Posterior cingulate gyrus (tissue), 11 donors: Measurements from ENCODE around the gene SUSD5.
"Not testable (repeated sequence)": the region's sequence is repeated elsewhere in the genome, so short reads cannot be mapped to it uniquely, and the experiment has no call there.

Source experiments
- DNase-seq, 10 donors: peaks; one replicate each; pipeline versions ENCODE4 v3.0.0 to v3.0.0-alpha.2; 2020 to 2021; ENCODE audit warnings: mixed read lengths in 3 of 10
- intact Hi-C: fragments of 100-400 bp; cut with DNase I; formaldehyde crosslinking; loops from one replicate; pipeline ENCODE4 v1.15.1; 2023

Gene SUSD5

GRCh38 chr3:33124638-33125037, 94.0 kb downstream of the SUSD5 start:
- no peak for DNase-seq
- intact Hi-C loops: no loop called here

- no peak for DNase-seq
- intact Hi-C loops: no loop called here
Measured at GRCh38 chr3:33122991-33123390, 95.6 kb downstream of the SUSD5 start.

GRCh38 chr3:33119891-33120290, 98.7 kb downstream of the SUSD5 start:
- intact Hi-C loops: no loop called here
- no peak for DNase-seq

GRCh38 chr3:33117461-33117860, 101.1 kb downstream of the SUSD5 start:
- intact Hi-C loops: no loop called here
- peak in 1 of 10 donors; percentile 55 for DNase-seq

- peak in 7 of 10 donors; percentile 39 to 91 (median 57) for DNase-seq
- intact Hi-C loops: no loop called here
Measured at GRCh38 chr3:33115024-33115768, 103.4 kb downstream of the SUSD5 start.

- intact Hi-C loops: no loop called here
- no peak for DNase-seq
Measured at GRCh38 chr3:33114622-33115023, 104.0 kb downstream of the SUSD5 start.

- DNase-seq: peak; percentile 78 to 98 (median 90)
- intact Hi-C loops: loop anchor here (2.0 kb wide), 1 partner anchor 17 kb away; the partner anchor contains the start of genes GLB1 and TMPPE
Measured at GRCh38 chr3:33113772-33114621, 104.6 kb downstream of the SUSD5 start, which contains the start of gene CRTAP. Gene CRTAP, plus strand, starts transcription at chr3:33114014. Its CDS starts 64 bp downstream, at chr3:33114078.

GRCh38 chr3:33111581-33111980, 107.0 kb downstream of the SUSD5 start:
- intact Hi-C loops: no loop called here
- DNase-seq: no peak

- not testable (repeated sequence) for DNase-seq
Measured at GRCh38 chr3:33106854-33107253, 111.8 kb downstream of the SUSD5 start.

GRCh38 chr3:33105341-33105948, 113.2 kb downstream of the SUSD5 start:
- intact Hi-C loops: no loop called here
- no peak for DNase-seq

More at GRCh38 chr3:33106854-33107253, 111.8 kb downstream of the SUSD5 start:
- intact Hi-C loops: not testable (repeated sequence)

- intact Hi-C loops: no loop called here
- DNase-seq: no peak
Measured at GRCh38 chr3:33104803-33105202, 113.8 kb downstream of the SUSD5 start.

GRCh38 chr3:33103480-33103879, 115.1 kb downstream of the SUSD5 start:
- DNase-seq: no peak
- intact Hi-C loops: no loop called here

- intact Hi-C loops: no loop called here
- DNase-seq: no peak
Measured at GRCh38 chr3:33103034-33103433, 115.6 kb downstream of the SUSD5 start.

- DNase-seq: no peak
- intact Hi-C loops: no loop called here
Measured at GRCh38 chr3:33100229-33100628, 118.4 kb downstream of the SUSD5 start.
